GM21360 (cell line): ENCODE results near the gene FASN.

ENCODE experiments used
- ATAC-seq: cut with Tn5 transposase; IDR thresholded peaks from one replicate; pipeline ENCODE4 v1.9.1; 2021; ENCODE audit warnings: mild to moderate bottlenecking, moderate library complexity; ENCODE audit not compliant: unreplicated experiment

FASN gene

DNA sequence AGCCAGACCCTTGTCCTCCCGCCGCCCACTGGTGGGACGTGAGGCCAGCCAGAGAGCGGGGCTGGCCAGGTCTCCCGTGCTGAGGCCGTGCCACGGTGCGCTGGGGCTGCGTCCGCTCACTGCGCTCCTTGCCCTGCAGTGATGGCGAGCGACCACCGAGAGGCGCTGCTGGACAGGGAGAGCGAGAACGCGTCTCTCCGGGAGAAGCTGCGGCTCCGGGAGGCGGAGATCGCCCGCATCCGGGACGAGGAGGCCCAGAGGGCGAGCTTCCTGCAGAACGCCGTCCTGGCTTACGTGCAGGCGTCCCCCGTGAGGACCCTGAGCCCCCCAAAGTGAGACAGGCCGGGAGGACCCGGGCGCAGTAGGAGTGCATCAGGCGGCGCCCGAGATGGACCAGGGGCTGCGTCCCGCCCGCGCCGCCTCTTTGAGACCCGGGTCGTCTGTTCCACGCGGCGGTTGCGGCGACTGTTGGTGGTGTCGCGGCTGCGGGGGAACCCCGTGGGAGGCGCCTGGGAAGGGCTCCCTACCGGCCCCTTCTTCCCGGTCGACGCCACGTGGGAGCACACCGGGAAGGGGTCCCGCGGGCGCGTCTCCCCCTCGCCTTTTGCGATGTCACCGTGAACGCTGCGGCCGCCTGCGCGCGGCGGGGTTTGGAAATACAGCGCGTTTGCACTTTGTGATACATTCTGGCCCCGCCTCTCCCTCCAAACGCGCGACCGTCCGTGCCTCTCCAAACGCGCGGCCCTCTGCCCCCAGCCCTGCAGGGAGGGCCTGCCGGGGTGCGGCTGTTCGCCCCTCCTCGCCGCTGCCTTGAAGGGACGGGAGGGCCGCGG, 67.3 kb downstream of the FASN start:
- ATAC-seq, result no peak

DNA sequence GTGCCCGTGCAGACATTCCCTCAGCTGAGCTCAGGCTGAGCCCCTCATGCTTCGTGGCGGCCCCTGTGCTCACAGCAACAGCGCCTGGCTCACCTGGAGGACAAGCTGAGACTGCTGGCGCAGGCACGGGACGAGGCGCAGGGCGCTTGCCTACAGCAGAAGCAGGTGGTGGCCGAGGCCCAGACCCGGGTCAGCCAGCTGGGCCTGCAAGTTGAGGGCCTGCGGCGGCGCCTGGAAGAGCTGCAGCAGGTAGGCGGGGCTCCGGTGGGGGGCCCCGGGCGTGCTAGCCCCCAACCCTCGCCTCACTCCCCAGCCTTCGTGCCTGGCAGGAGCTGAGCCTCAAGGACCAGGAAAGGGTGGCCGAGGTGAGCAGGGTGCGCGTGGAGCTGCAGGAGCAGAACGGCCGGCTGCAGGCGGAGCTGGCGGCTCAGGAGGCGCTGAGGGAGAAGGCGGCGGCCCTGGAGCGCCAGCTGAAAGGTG, 68.0 kb downstream of the FASN start:
- ATAC-seq, result no peak

DNA sequence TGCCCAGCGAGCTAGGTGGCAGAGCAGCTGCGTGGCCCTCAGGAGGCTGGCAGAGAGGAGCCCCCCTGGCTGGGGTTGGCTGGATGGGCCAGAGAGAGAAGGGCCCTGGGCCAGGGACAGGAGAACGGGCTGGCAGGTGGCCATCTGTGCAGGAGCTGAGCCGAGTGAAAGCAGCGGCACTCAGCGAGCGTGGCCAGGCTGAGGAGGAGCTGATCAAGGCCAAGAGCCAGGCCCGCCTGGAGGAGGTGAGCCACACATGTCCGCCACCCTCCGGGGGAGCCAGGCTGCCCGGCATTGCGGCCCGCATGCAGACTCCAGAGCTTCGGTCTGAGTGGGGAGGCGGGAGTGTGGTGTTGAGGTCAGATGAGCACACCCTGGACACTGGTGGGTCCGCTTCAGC, 68.6 kb downstream of the FASN start:
- no peak for ATAC-seq

GRCh38 chr17:82028966-82029365, 69.1 kb downstream of the FASN start:
- no peak for ATAC-seq
